HepG2 (cell line): ENCODE data around the gene ZNF385B. TPM values are rescaled to one million over a fixed set of nuclear protein-coding genes. Genes with fewer than 3 reads are reported as not detected.

ENCODE experiments used
- ATAC-seq: fragments of 200-7000 bp; cut with Tn5 transposase; 3 replicates; pipeline ENCODE4 v1.9.1; 2020; ENCODE audit warnings: mild to moderate bottlenecking, moderate library complexity
- BruUV-seq: library from RNA; stranded (reverse); fragments of 400-500 nt; replicated peaks from 2 replicates; lab custom pipeline; 2021; lab: Mats Ljungman, UMichigan
- CTCF ChIA-PET: fragments of 300-600 bp; formaldehyde crosslinking; extraction: SDS; loops from one replicate; lab custom pipeline; 2021; ENCODE audit warnings: low total read pairs, inconsistent platforms, low intra/inter-chr PET ratio; lab: Yijun Ruan, JAX
- POLR2A ChIA-PET: fragments of 350-600 bp; sonication (Branson Sonifier 250); formaldehyde crosslinking; loops from one replicate; lab custom pipeline; 2020; ENCODE audit warnings: antibody characterized with exemption, inconsistent platforms; lab: Yijun Ruan, JAX
- DNase-seq: peaks from one replicate; pipeline ENCODE4 v3.0.0-alpha.2; 2015; ENCODE audit warnings: low spot score
- FAIRE-seq: peaks from 3 replicates; lab custom pipeline; 2011; peaks lifted over from hg19 to GRCh38; lab: Jason Lieb, UNC
- H2AFZ ChIP-seq: one replicate; pipeline ENCODE4 v1.6.1; 2011; ENCODE audit warnings: low read length, inconsistent platforms
- H3K27ac ChIP-seq: fragments of 300-600 bp; 3 replicates; pipeline ENCODE4 v1.8.0; 2011; ENCODE audit warnings: mixed run types, mild to moderate bottlenecking, mixed read lengths, low read length, inconsistent platforms; ENCODE audit not compliant: insufficient read depth; ENCODE audit errors: extremely low read length
- H3K27me3 ChIP-seq, 2 experiments: fragments of 200-600 bp in 1 of 2; 2 replicates in 1 of 2; 3 replicates in 1 of 2; pipeline versions ENCODE4 v1.6.0 to v1.8.0; 2011; ENCODE audit warnings: low read length in 2 of 2, mild to moderate bottlenecking in 2 of 2, moderate library complexity in 2 of 2, inconsistent platforms in 1 of 2; ENCODE audit not compliant: insufficient read depth in 2 of 2, control insufficient read depth in 1 of 2
- H3K36me3 ChIP-seq, 2 experiments: fragments of 200-600 bp in 1 of 2; replicated peaks in 1 of 2; 2 replicates in 1 of 2; 3 replicates in 1 of 2; pipeline versions ENCODE4 v1.5.1 to v1.8.0; 2011; ENCODE audit warnings: low read length in 2 of 2, inconsistent platforms in 1 of 2; ENCODE audit not compliant: insufficient read depth in 2 of 2, control insufficient read depth in 1 of 2
- H3K4me1 ChIP-seq: 2 replicates; pipeline ENCODE4 v1.5.1; 2012; ENCODE audit warnings: low read length, inconsistent platforms; ENCODE audit not compliant: insufficient read depth
- H3K4me2 ChIP-seq: 2 replicates; pipeline ENCODE4 v1.6.0; 2011; ENCODE audit warnings: low read depth, low read length, inconsistent platforms
- H3K4me3 ChIP-seq, 3 experiments: fragments of 200-600 bp in 1 of 3; sonication (generic), shearing (Covaris generic) in 1 of 3; replicated peaks in 1 of 3; 2 replicates each; pipeline ENCODE4 v1.5.1; 2011 to 2016; ENCODE audit warnings: low read length in 3 of 3, inconsistent platforms in 2 of 3, low read depth in 2 of 3, mild to moderate bottlenecking in 2 of 3, control low read depth in 1 of 3, mixed read lengths in 1 of 3; ENCODE audit not compliant: insufficient read depth in 1 of 3
- H3K79me2 ChIP-seq: one replicate; pipeline ENCODE4 v1.6.1; 2011; ENCODE audit warnings: low read length, inconsistent platforms; ENCODE audit not compliant: insufficient read depth
- H3K9ac ChIP-seq: 2 replicates; pipeline ENCODE4 v1.6.0; 2011; ENCODE audit warnings: mild to moderate bottlenecking, low read depth, low read length, inconsistent platforms; ENCODE audit not compliant: insufficient read depth
- H3K9me3 ChIP-seq: 2 replicates; pipeline ENCODE4 v1.5.1; 2012; ENCODE audit warnings: mild to moderate bottlenecking, low read length
- H4K20me1 ChIP-seq: 2 replicates; pipeline ENCODE4 v1.6.0; 2011; ENCODE audit warnings: inconsistent platforms, mild to moderate bottlenecking, low read length, moderate library complexity; ENCODE audit not compliant: insufficient read depth
- CREM ChIP-seq, 2 experiments: sonication (generic) in 1 of 2; formaldehyde crosslinking in 1 of 2; IDR thresholded peaks; 2 replicates each; pipeline versions ENCODE4 v1.4.0 to v1.6.1; 2016 to 2020; ENCODE audit warnings: antibody characterized with exemption in 1 of 2, mild to moderate bottlenecking in 1 of 2, missing genetic modification reagents in 1 of 2
- FOXJ3 ChIP-seq: sonication (generic); formaldehyde crosslinking; IDR thresholded peaks from 2 replicates; pipeline ENCODE4 v1.4.0; 2020; ENCODE audit warnings: missing genetic modification reagents, mild to moderate bottlenecking, borderline replicate concordance
- PCBP1 ChIP-seq: fragments of 200-400 bp; formaldehyde crosslinking; IDR thresholded peaks from 2 replicates; pipeline ENCODE4 v1.6.1; 2017; ENCODE audit warnings: mild to moderate bottlenecking, low read depth, low read length, borderline replicate concordance
- RFX3 ChIP-seq: IDR thresholded peaks from 2 replicates; pipeline ENCODE4 v1.6.1; 2016; ENCODE audit warnings: missing biosample characterization, missing genetic modification reagents
- RXRB ChIP-seq: IDR thresholded peaks from 2 replicates; pipeline ENCODE4 v1.6.1; 2016; ENCODE audit warnings: borderline replicate concordance, missing genetic modification reagents, missing compliant biosample characterization
- SALL2 ChIP-seq: sonication (generic); formaldehyde crosslinking; IDR thresholded peaks from 2 replicates; pipeline ENCODE4 v1.8.1; 2023; ENCODE audit warnings: mild to moderate bottlenecking, missing genetic modification reagents, inconsistent platforms
- STAT5B ChIP-seq: sonication (generic); formaldehyde crosslinking; IDR thresholded peaks from 2 replicates; pipeline ENCODE4 v1.4.0; 2020; ENCODE audit warnings: missing genetic modification reagents
- TBP ChIP-seq: sonication (generic); formaldehyde crosslinking; IDR thresholded peaks from 2 replicates; pipeline ENCODE4 v1.5.0; 2020; ENCODE audit warnings: missing genetic modification reagents
- ZNF121 ChIP-seq: sonication (generic); formaldehyde crosslinking; IDR thresholded peaks from 2 replicates; pipeline ENCODE4 v1.5.0; 2020; ENCODE audit warnings: mild to moderate bottlenecking, missing genetic modification reagents
- ZNF143 ChIP-seq: sonication (generic); formaldehyde crosslinking; IDR thresholded peaks from 2 replicates; pipeline ENCODE4 v1.4.0; 2020; ENCODE audit warnings: missing genetic modification reagents
- ZNF263 ChIP-seq: sonication (generic); formaldehyde crosslinking; IDR thresholded peaks from 2 replicates; pipeline ENCODE4 v1.4.0; 2020; ENCODE audit warnings: missing genetic modification reagents
- ZNF264 ChIP-seq: sonication (generic); formaldehyde crosslinking; IDR thresholded peaks from 2 replicates; pipeline ENCODE4 v1.4.0; 2020; ENCODE audit warnings: missing genetic modification reagents
- ZNF331 ChIP-seq: sonication (generic); formaldehyde crosslinking; IDR thresholded peaks from 2 replicates; pipeline ENCODE4 v1.4.0; 2020; ENCODE audit warnings: missing genetic modification reagents
- ZNF550 ChIP-seq: sonication (generic); formaldehyde crosslinking; IDR thresholded peaks from 2 replicates; pipeline ENCODE4 v1.4.0; 2020; ENCODE audit warnings: mild to moderate bottlenecking, missing genetic modification reagents, borderline replicate concordance
- ZNF780A ChIP-seq: sonication (generic); formaldehyde crosslinking; IDR thresholded peaks from 2 replicates; pipeline ENCODE4 v1.8.0; 2022; ENCODE audit warnings: mild to moderate bottlenecking, missing genetic modification reagents, moderate library complexity
- ZSCAN31 ChIP-seq: sonication (generic); formaldehyde crosslinking; IDR thresholded peaks from 2 replicates; pipeline ENCODE4 v1.5.0; 2020; ENCODE audit warnings: low read depth, mild to moderate bottlenecking, missing genetic modification reagents
- in situ Hi-C: cut with HindIII; loops from 2 replicates; pipeline ENCODE4 v1.10.0; 2017; ENCODE audit warnings: low pct_unique_long_range_greater_than_20kb; ENCODE audit not compliant: extremely low pct_ligation_motif_present
- intact Hi-C: fragments of 100-400 bp; cut with micrococcal nuclease; formaldehyde crosslinking; loops from one replicate; pipeline ENCODE4 v1.10.0; 2022; ENCODE audit not compliant: unreplicated experiment
- polyA plus RNA-seq, 8 experiments: library from polyadenylated mRNA; depleted of rRNA in 3 of 8; stranded (reverse) in 7 of 8; unstranded in 1 of 8; fragments of >200 nt; fragmentation: Illumina TruSeq in 4 of 8; extraction: Trizol in 4 of 8; gene quantifications; 2 replicates each; pipeline versions ENCODE4 v1.2.1 to v1.2.3, GENCODE V29; 2011 to 2016; ENCODE audit warnings: low read depth in 4 of 8, missing spikeins in 1 of 8, mixed read lengths in 1 of 8; ENCODE audit not compliant: insufficient read depth in 1 of 8
- total RNA-seq, 5 experiments: library from RNA; depleted of rRNA; stranded (reverse); fragments of >200 nt; fragmentation: Illumina TruSeq; extraction: Trizol; gene quantifications; 2 replicates each; pipeline ENCODE4 v1.2.3, GENCODE V29; 2016; ENCODE audit warnings: low read depth in 1 of 5
- TF ChIP-seq, protein P1 (sequence below), 2 experiments: sonication (generic) in 1 of 2; formaldehyde crosslinking in 1 of 2; IDR thresholded peaks; 2 replicates each; pipeline versions ENCODE4 v1.4.0 to v1.6.1; 2018 to 2020; ENCODE audit warnings: missing genetic modification reagents in 2 of 2, borderline replicate concordance in 1 of 2, low read depth in 1 of 2, mild to moderate bottlenecking in 1 of 2, missing biosample characterization in 1 of 2
- TF ChIP-seq, protein P2 (sequence below): sonication (generic); formaldehyde crosslinking; IDR thresholded peaks from 2 replicates; pipeline ENCODE4 v1.4.0; 2020; ENCODE audit warnings: low read depth, missing genetic modification reagents

ZNF385B gene
- total and polyA plus RNA-seq, 2 of the 13 experiments (the other 11 are each of a cell fraction or from before 2014, with no cell fraction given) = 3.3 to 6.7 TPM

DNA sequence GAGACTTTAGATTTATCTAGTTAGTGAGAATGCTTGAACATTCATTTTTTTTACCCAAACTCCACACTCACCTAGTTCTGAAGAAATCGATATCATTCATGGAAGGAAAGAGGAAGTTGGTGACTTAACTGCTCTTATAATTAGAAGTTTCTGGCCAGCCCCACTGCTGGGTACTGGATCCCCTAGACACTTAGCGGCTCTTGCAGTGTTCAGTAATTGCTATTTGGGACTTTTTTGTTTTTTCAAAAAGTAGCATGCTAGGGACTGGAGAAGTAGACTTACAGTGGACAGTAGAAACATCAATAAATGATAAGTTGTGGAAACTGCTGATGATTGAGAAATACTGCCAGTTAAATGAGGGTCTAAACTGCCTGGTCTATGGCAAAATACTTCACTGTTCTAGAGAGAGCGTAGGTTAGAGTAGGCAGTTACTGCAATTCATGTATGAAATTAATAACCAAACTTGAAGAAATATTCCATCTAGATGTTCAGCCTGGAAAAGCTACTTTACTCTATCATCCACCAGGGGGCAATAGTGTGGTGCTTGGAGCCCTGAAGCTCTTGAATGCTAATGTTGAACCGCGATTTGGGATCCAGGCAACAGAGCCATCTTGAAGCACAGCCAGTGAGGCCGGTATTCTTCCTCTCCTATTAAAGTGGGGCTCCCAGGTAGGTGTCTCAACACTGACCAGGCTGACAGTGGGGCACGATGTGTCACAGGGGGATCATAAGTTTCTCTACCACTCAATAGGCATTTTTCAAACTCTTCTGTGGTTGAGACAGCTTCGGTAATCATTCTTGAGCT, 450.7 kb downstream of the ZNF385B start (continued):
- TF ChIP-seq ZNF780A (no peak), ZNF331 (CRISPR knock-in tag) (peak; percentile 51; the same call in 1 of the 2 replicates), SALL2 (CRISPR knock-in tag) (no peak), RXRB (CRISPR knock-in tag) (no peak), ZNF264 (CRISPR knock-in tag) (no peak)

DNA sequence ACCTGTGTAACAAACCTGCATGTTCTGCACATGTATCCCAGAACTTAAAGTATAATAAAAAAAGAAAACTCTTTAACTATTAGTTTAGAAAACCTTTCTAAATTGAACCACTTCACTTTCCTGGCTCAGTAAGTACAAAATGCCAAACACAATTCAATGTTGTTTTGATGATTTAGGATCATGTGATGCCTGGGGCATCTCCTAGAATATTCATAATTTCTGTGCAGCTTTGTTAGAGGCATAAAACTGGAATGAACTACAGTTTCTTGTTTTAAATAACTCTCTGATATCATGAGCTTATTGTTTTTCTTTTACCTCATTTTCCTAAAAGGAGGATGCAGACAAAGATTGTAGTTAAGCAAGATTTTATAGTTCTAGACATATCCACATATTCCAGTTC, 457.8 kb downstream of the ZNF385B start:
- Histone ChIP-seq H3K36me3 (no peaks in the 10 kb centered on the region), H3K9ac (no peak overlapping the region), H3K27me3 (no peaks in the 10 kb centered on the region), H3K4me1 (no peaks in the 10 kb centered on the region), H3K4me2 (no peak overlapping the region), H3K27ac (no peak overlapping the region), H3K9me3 (no peaks in the 10 kb centered on the region), H3K4me3 (no peak overlapping the region), H2AFZ (no peak overlapping the region), H3K79me2 (no peaks in the 10 kb centered on the region), H4K20me1 (no peaks in the 10 kb centered on the region)
- no peak for ATAC-seq
- ChIA-PET POLR2A (no interaction called here), CTCF (no interaction called here)
- DNase-seq = no peak
- FAIRE-seq = no peak
- in situ Hi-C loops = loop anchor here (10.0 kb wide), 1 partner anchor 179 kb away; no protein-coding TSS in a partner anchor
- no TSS peak for BruUV-seq
- intact Hi-C loops = no loop called here
- TF ChIP-seq TBP (CRISPR knock-in tag) = no peak
- TF ChIP-seq FOXJ3 = no peak
- TF ChIP-seq PCBP1 = no peak
- no peak for TF ChIP-seq CREM (IDR thresholded peaks at IDR 0.05)
- TF ChIP-seq CREM (CRISPR knock-in tag; IDR thresholded peaks at IDR 0.05) = no peak
- TF ChIP-seq, protein P1, sequence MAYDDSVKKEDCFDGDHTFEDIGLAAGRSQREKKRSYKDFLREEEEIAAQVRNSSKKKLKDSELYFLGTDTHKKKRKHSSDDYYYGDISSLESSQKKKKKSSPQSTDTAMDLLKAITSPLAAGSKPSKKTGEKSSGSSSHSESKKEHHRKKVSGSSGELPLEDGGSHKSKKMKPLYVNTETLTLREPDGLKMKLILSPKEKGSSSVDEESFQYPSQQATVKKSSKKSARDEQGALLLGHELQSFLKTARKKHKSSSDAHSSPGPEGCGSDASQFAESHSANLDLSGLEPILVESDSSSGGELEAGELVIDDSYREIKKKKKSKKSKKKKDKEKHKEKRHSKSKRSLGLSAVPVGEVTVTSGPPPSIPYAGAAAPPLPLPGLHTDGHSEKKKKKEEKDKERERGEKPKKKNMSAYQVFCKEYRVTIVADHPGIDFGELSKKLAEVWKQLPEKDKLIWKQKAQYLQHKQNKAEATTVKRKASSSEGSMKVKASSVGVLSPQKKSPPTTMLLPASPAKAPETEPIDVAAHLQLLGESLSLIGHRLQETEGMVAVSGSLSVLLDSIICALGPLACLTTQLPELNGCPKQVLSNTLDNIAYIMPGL (CRISPR knock-in tag; IDR thresholded peaks at IDR 0.05; ENCODE audit: borderline replicate concordance in 1 of 2, low read depth in 1 of 2) = no peak
- TF ChIP-seq RFX3 = no peak
- no peak for TF ChIP-seq ZNF550 (CRISPR knock-in tag)
- no peak for TF ChIP-seq ZNF143 (CRISPR knock-in tag)
- no peak for TF ChIP-seq STAT5B (CRISPR knock-in tag)
- TF ChIP-seq ZNF263 (CRISPR knock-in tag) = no peak
- TF ChIP-seq, protein P2, sequence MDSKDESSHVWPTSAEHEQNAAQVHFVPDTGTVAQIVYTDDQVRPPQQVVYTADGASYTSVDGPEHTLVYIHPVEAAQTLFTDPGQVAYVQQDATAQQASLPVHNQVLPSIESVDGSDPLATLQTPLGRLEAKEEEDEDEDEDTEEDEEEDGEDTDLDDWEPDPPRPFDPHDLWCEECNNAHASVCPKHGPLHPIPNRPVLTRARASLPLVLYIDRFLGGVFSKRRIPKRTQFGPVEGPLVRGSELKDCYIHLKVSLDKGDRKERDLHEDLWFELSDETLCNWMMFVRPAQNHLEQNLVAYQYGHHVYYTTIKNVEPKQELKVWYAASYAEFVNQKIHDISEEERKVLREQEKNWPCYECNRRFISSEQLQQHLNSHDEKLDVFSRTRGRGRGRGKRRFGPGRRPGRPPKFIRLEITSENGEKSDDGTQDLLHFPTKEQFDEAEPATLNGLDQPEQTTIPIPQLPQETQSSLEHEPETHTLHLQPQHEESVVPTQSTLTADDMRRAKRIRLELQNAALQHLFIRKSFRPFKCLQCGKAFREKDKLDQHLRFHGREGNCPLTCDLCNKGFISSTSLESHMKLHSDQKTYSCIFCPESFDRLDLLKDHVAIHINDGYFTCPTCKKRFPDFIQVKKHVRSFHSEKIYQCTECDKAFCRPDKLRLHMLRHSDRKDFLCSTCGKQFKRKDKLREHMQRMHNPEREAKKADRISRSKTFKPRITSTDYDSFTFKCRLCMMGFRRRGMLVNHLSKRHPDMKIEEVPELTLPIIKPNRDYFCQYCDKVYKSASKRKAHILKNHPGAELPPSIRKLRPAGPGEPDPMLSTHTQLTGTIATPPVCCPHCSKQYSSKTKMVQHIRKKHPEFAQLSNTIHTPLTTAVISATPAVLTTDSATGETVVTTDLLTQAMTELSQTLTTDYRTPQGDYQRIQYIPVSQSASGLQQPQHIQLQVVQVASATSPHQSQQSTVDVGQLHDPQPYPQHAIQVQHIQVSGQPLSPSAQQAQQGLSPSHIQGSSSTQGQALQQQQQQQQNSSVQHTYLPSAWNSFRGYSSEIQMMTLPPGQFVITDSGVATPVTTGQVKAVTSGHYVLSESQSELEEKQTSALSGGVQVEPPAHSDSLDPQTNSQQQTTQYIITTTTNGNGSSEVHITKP = no peak
- no peak for TF ChIP-seq ZSCAN31
- no peak for TF ChIP-seq ZNF121 (CRISPR knock-in tag)
